ENCODE measurements around the gene TOR1AIP2.

TOR1AIP2 gene

GRCh38 chr1:179877586-179878265 lies at the start of gene TOR1AIP2:
TSS of gene TOR1AIP2 (minus strand) at chr1:179877803. CDS start at chr1:179852665, 25,138 bp downstream.
- DNase-seq: peak; percentile 82

GRCh38 chr1:179926850-179927205 lies 49.2 kb upstream of the TOR1AIP2 start:
- no peak for DNase-seq

GRCh38 chr1:179925922-179926849 lies 48.6 kb upstream of the TOR1AIP2 start:
- no peak for DNase-seq

GRCh38 chr1:179925302-179925701 lies 47.7 kb upstream of the TOR1AIP2 start:
- no peak for DNase-seq

GRCh38 chr1:179924268-179924667 lies 46.7 kb upstream of the TOR1AIP2 start:
- DNase-seq: no peak

GRCh38 chr1:179923029-179923428 lies 45.4 kb upstream of the TOR1AIP2 start:
- DNase-seq: no peak

- no peak for DNase-seq
These were observed 44.6 kb upstream of the TOR1AIP2 start for GRCh38 chr1:179921981-179922872.

GRCh38 chr1:179921472-179921871 lies 43.9 kb upstream of the TOR1AIP2 start:
- DNase-seq: no peak

- DNase-seq: no peak
These were observed 40.2 kb upstream of the TOR1AIP2 start for GRCh38 chr1:179917601-179918429.

- DNase-seq: no peak
These were observed 34.2 kb upstream of the TOR1AIP2 start for GRCh38 chr1:179911812-179912211.

- no peak for DNase-seq
These were observed 33.3 kb upstream of the TOR1AIP2 start for GRCh38 chr1:179910934-179911333.

- no peak for DNase-seq
These were observed 12.0 kb upstream of the TOR1AIP2 start for GRCh38 chr1:179889589-179889988.

- DNase-seq: no peak
These were observed 10.5 kb upstream of the TOR1AIP2 start for GRCh38 chr1:179888071-179888470.

- DNase-seq: peak; percentile 18
These were observed 6.1 kb upstream of the TOR1AIP2 start for GRCh38 chr1:179883745-179884138.

GRCh38 chr1:179883040-179883744 lies 5.6 kb upstream of the TOR1AIP2 start:
- no peak for DNase-seq

GRCh38 chr1:179882253-179883039 lies 4.8 kb upstream of the TOR1AIP2 start, which contains the start of gene TOR1AIP1:
TSS of gene TOR1AIP1 (plus strand) at chr1:179882285. CDS start at chr1:179882503, 218 bp downstream.
- peak; percentile 100 for DNase-seq

- peak; percentile 88 for DNase-seq
These were observed 4.1 kb upstream of the TOR1AIP2 start for GRCh38 chr1:179881642-179882252.

GRCh38 chr1:179879797-179880196 lies 2.2 kb upstream of the TOR1AIP2 start:
- no peak for DNase-seq

GRCh38 chr1:179876300-179876715 lies 1.3 kb downstream of the TOR1AIP2 start:
- DNase-seq: no peak

Measured in DMS79 treated with DMSO at 0.1 percent for 48 hours (cell line).